Activated CD4-positive, alpha-beta T cell treated with anti-CD3 and anti-CD28 coated beads, Interleukin-2, amount 10 ng/mL, durations not matched to agents 7 days and 5 days (primary cell): Measurements from ENCODE around the gene CEMP1. TPM values are rescaled to one million over a fixed set of nuclear protein-coding genes. Genes with fewer than 3 reads are reported as not detected.
"Not testable (repeated sequence)": the region's sequence is repeated elsewhere in the genome, so short reads cannot be mapped to it uniquely, and the experiment has no call there.

Experiments used
- CTCF ChIA-PET: fragments of 350-600 bp; sonication (Branson Sonifier 250); formaldehyde crosslinking; loops from one replicate; lab custom pipeline; 2021; ENCODE audit warnings: antibody characterized with exemption; lab: Charles Lee
- POLR2A ChIA-PET: fragments of 350-600 bp; sonication (Branson Sonifier 250); formaldehyde crosslinking; loops from one replicate; lab custom pipeline; 2021; ENCODE audit warnings: antibody characterized with exemption; lab: Charles Lee
- DNase-seq: peaks from one replicate; pipeline ENCODE4 v3.0.0-alpha.2; 2020
- H3K27ac Mint-ChIP-seq: one replicate; pipeline ENCODE4 v1.8.0; 2021; ENCODE audit warnings: mild to moderate bottlenecking, moderate library complexity, mixed read lengths
- H3K27me3 Mint-ChIP-seq: one replicate; pipeline ENCODE4 v1.8.0; 2021; ENCODE audit warnings: mixed read lengths
- H3K36me3 Mint-ChIP-seq: one replicate; pipeline ENCODE4 v1.8.0; 2021; ENCODE audit warnings: low read depth, mixed read lengths
- H3K4me1 Mint-ChIP-seq: one replicate; pipeline ENCODE4 v1.8.0; 2021; ENCODE audit warnings: mixed read lengths
- H3K4me3 Mint-ChIP-seq: one replicate; pipeline ENCODE4 v1.8.0; 2021; ENCODE audit warnings: mild to moderate bottlenecking, moderate library complexity, mixed read lengths
- H3K9me3 Mint-ChIP-seq: one replicate; pipeline ENCODE4 v1.8.0; 2021; ENCODE audit warnings: mixed read lengths
- total RNA-seq, 2 experiments: library from RNA; stranded (reverse); gene quantifications; one replicate each; pipeline ENCODE4 v1.2.3, GENCODE V29; 2021

Gene CEMP1
- total RNA-seq: under 1 TPM in 1 of 2 experiments, not detected in 1; 0.17 TPM

- POLR2A ChIA-PET: interaction anchor here (0.9 kb wide), 1 partner anchor 11 kb away, joined by 4 read pairs; the partner anchor contains the start of gene AMDHD2
- Mint-ChIP-seq H3K27ac (peak within 1 kb of the TSS; percentile 99), H3K36me3 (no peaks in the 10 kb centered on the region)
Observed at GRCh38 chr16:2531371-2531695, at the start of gene CEMP1. CEMP1 (minus strand) TSS chr16:2531408; CDS start chr16:2531073, 335 bp downstream.

GRCh38 chr16:2580818-2581217, 49.6 kb upstream of the CEMP1 start:
- H3K27me3 Mint-ChIP-seq, H3K4me1 Mint-ChIP-seq, H3K9me3 Mint-ChIP-seq, H3K27ac Mint-ChIP-seq, H3K4me3 Mint-ChIP-seq, CTCF ChIA-PET, POLR2A ChIA-PET, DNase-seq, H3K36me3 Mint-ChIP-seq: not testable (repeated sequence)

More at GRCh38 chr16:2531371-2531695, at the start of gene CEMP1:
- CTCF ChIA-PET: interaction anchor here (0.8 kb wide), 1 partner anchor 13 kb away, joined by 3 read pairs; no protein-coding TSS in a partner anchor
- H3K27me3 Mint-ChIP-seq: no peaks in the 10 kb centered on the region
- peak within 1 kb of the TSS; percentile 90 for H3K4me3 Mint-ChIP-seq
- peaks cover 23% of the 10 kb centered on the region for H3K4me1 Mint-ChIP-seq
- no peak for DNase-seq
- no peaks in the 10 kb centered on the region for H3K9me3 Mint-ChIP-seq

- H3K4me1 Mint-ChIP-seq, H3K9me3 Mint-ChIP-seq, H3K27me3 Mint-ChIP-seq, POLR2A ChIA-PET, H3K4me3 Mint-ChIP-seq, CTCF ChIA-PET, H3K36me3 Mint-ChIP-seq, H3K27ac Mint-ChIP-seq: not testable (repeated sequence)
- peak; percentile 12 for DNase-seq
Observed at GRCh38 chr16:2580143-2580542, 48.9 kb upstream of the CEMP1 start.

- H3K36me3 Mint-ChIP-seq, POLR2A ChIA-PET, H3K27ac Mint-ChIP-seq, H3K9me3 Mint-ChIP-seq, H3K4me3 Mint-ChIP-seq, H3K27me3 Mint-ChIP-seq, DNase-seq, H3K4me1 Mint-ChIP-seq, CTCF ChIA-PET: not testable (repeated sequence)
Observed at GRCh38 chr16:2578905-2579304, 47.7 kb upstream of the CEMP1 start.

- H3K27ac Mint-ChIP-seq, POLR2A ChIA-PET, H3K27me3 Mint-ChIP-seq, H3K9me3 Mint-ChIP-seq, CTCF ChIA-PET, H3K4me3 Mint-ChIP-seq, H3K4me1 Mint-ChIP-seq, DNase-seq, H3K36me3 Mint-ChIP-seq: not testable (repeated sequence)
Observed at GRCh38 chr16:2577044-2577443, 45.8 kb upstream of the CEMP1 start.

- DNase-seq, H3K27ac Mint-ChIP-seq, H3K4me1 Mint-ChIP-seq, H3K27me3 Mint-ChIP-seq, H3K9me3 Mint-ChIP-seq, POLR2A ChIA-PET, H3K36me3 Mint-ChIP-seq, H3K4me3 Mint-ChIP-seq, CTCF ChIA-PET: not testable (repeated sequence)
Observed at GRCh38 chr16:2575839-2576238, 44.6 kb upstream of the CEMP1 start.

- H3K27ac Mint-ChIP-seq, H3K27me3 Mint-ChIP-seq, H3K4me3 Mint-ChIP-seq, DNase-seq, H3K36me3 Mint-ChIP-seq, CTCF ChIA-PET, H3K4me1 Mint-ChIP-seq, POLR2A ChIA-PET, H3K9me3 Mint-ChIP-seq: not testable (repeated sequence)
Observed at GRCh38 chr16:2572704-2573103, 41.5 kb upstream of the CEMP1 start.

GRCh38 chr16:2568573-2568972, 37.4 kb upstream of the CEMP1 start:
- POLR2A ChIA-PET, H3K27ac Mint-ChIP-seq, H3K9me3 Mint-ChIP-seq, H3K27me3 Mint-ChIP-seq, H3K4me3 Mint-ChIP-seq, CTCF ChIA-PET, DNase-seq, H3K4me1 Mint-ChIP-seq, H3K36me3 Mint-ChIP-seq: not testable (repeated sequence)

- POLR2A ChIA-PET: not testable (repeated sequence)
Observed at GRCh38 chr16:2567506-2567905, 36.3 kb upstream of the CEMP1 start.

GRCh38 chr16:2560798-2561133, 29.6 kb upstream of the CEMP1 start:
- H3K4me1 Mint-ChIP-seq, H3K4me3 Mint-ChIP-seq, H3K9me3 Mint-ChIP-seq, H3K36me3 Mint-ChIP-seq, CTCF ChIA-PET, H3K27me3 Mint-ChIP-seq, H3K27ac Mint-ChIP-seq, POLR2A ChIA-PET: not testable (repeated sequence)
- DNase-seq: peak; percentile 77

More at GRCh38 chr16:2567506-2567905, 36.3 kb upstream of the CEMP1 start:
- H3K27me3 Mint-ChIP-seq, H3K27ac Mint-ChIP-seq, DNase-seq, CTCF ChIA-PET, H3K4me1 Mint-ChIP-seq, H3K36me3 Mint-ChIP-seq, H3K4me3 Mint-ChIP-seq, H3K9me3 Mint-ChIP-seq: not testable (repeated sequence)

- H3K27me3 Mint-ChIP-seq, H3K4me1 Mint-ChIP-seq, H3K36me3 Mint-ChIP-seq, H3K9me3 Mint-ChIP-seq, H3K4me3 Mint-ChIP-seq, CTCF ChIA-PET, DNase-seq, POLR2A ChIA-PET, H3K27ac Mint-ChIP-seq: not testable (repeated sequence)
Observed at GRCh38 chr16:2560131-2560797, 29.1 kb upstream of the CEMP1 start.

GRCh38 chr16:2557150-2557549, 25.9 kb upstream of the CEMP1 start:
- H3K27me3 Mint-ChIP-seq, CTCF ChIA-PET, POLR2A ChIA-PET, H3K4me1 Mint-ChIP-seq, H3K4me3 Mint-ChIP-seq, H3K9me3 Mint-ChIP-seq, H3K36me3 Mint-ChIP-seq, DNase-seq, H3K27ac Mint-ChIP-seq: not testable (repeated sequence)

- H3K9me3 Mint-ChIP-seq, DNase-seq, H3K27ac Mint-ChIP-seq, POLR2A ChIA-PET, H3K4me3 Mint-ChIP-seq, H3K36me3 Mint-ChIP-seq, H3K27me3 Mint-ChIP-seq, CTCF ChIA-PET, H3K4me1 Mint-ChIP-seq: not testable (repeated sequence)
Observed at GRCh38 chr16:2554709-2555425, 23.7 kb upstream of the CEMP1 start.
